ENCODE results near the gene AGAP1.

The AGAP1 gene

GRCh38 chr2:235834781-235835180, 340.9 kb downstream of the AGAP1 start:
- DNase-seq = no peak

- no peak for DNase-seq
Measured at GRCh38 chr2:235835810-235836209, 342.0 kb downstream of the AGAP1 start.

DNA sequence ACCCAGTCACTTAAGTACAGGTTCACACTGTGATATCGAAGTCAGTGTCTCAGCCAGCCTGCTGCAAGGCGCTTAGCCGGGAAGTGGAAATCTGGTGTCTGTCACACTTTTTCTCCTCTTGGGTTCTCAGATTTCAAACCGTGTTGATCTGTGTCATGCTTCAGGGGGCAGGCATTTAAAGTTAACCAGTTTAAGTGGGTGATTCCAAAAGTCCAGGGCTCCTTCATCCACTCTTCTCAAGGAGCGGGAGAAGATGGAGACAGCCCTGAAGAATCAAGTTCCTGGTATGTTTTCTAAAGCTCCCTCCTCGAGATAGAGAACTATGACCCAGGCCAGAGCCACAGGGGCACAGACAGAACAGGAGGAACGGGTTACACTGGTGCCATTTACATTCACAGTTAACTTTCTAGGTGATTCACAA, 342.7 kb downstream of the AGAP1 start:
- DNase-seq = no peak

DNA sequence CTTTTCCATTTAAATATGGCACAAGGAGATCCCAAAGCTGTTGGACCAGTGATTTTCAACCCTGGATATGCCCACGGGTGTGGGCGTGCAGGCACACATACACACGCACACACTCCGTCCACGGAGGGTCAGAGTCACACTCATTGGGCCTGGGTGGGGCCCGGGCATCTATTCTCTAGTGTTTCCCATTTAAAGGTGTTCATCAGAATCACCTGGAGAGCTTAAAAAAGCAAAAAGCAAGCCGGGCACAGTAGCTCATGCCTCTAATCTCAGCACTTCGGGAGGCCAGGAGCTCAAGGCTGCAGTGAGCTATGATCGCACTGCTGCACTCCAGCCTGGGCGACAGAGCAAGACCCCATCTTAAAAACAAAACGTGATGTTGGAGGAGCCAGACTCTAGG, 345.4 kb downstream of the AGAP1 start:
- no peak for DNase-seq

DNA sequence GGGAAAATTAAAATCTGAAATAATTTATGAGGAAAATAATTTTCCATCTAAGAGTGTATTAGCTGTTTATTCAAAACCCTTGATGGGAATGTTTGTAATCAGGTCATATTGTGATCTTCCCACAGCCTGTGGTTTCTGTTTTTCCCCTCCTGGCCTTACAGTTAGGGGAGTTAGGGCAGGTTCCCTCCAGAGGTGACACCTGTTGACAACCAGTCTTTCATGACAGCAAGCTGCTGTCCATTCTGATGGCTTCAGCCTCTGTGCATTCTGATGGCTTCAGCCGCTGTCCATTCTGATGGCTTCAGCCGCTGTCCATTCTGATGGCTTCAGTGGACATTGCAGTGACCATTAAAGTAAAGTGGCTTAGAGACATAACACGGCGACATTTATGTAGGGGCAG, 346.1 kb downstream of the AGAP1 start:
- no peak for DNase-seq

DNA sequence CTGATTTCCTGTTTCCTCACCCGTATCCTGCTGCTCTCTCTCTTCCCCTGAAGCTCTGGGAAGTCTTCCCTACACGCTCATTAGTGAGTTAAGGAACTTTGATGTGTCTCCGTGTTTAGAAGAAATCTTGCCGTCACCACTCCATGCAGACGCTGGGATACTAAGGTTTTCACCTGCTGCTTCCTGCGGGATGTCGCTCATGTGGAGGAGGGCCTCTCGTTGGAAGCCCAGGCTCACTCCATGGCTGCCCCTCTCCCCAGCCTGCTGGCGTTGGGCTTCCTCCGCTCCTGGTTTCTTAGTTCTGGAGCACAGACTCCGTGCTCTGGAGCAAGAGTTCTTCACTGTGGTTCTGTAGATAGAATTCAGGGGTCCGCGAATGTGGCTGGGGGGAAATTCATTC, 348.0 kb downstream of the AGAP1 start:
- no peak for DNase-seq

DNA sequence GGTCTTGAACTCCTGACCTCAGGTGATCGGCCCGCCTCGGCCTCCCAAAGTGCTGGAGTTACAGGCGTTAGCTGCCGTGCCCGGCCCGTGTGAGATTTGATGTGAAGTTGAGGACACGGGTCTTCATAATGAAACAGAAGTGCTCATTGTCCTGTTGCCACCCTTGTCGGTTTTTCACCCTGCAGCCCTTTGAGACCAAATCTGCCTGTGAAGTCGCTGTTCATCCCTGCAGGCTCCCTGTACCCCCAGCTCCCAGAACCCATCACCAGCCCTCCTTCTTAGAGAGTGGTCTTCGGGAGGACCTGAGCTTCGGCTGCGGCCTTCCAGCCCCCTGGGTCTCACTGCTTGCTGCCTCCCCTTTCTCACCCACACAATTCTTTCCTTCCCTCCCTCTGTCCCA, 349.1 kb downstream of the AGAP1 start:
- DNase-seq = no peak

DNA sequence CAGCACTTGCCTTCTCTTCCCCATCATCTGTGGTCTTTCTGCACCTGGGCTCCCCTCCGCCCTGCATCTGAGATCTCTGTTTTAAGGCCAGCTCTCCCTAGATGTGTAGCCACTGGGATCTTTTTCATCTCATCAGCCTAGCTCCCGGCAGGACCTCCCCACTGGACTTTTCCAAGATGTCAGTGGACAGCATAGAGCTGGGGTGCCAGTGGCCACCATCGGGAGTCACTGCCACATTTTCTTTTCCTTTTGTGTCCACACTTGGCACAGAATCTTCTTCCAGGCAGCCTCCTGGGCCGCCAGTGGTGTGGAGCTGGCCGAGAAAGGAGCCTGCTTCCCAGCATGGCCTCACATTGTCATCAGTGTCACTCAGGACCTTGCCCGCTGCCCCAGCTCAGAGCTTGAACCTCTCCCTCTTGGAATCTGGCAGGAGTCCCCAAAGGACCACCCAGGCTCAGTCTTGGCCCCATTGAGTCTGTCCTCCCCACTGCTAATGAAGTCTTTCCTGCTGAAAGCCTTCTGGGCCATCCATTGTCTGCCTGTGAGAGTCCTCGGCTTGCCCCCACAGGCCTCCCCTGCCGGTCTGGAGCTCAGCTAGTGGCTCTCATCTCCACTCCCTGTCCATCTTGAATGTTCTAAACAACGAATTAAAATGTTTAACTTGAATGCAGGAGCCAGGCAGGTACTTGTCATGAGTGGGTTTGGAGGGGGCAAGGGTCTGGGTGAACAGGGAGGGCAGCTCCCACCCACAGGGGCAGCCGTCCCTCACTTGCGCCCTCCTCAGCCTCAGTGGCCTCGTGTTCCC, 349.9 kb downstream of the AGAP1 start:
- no peak for DNase-seq

- no peak for DNase-seq
Measured at GRCh38 chr2:235844561-235844960, 350.7 kb downstream of the AGAP1 start.

DNA sequence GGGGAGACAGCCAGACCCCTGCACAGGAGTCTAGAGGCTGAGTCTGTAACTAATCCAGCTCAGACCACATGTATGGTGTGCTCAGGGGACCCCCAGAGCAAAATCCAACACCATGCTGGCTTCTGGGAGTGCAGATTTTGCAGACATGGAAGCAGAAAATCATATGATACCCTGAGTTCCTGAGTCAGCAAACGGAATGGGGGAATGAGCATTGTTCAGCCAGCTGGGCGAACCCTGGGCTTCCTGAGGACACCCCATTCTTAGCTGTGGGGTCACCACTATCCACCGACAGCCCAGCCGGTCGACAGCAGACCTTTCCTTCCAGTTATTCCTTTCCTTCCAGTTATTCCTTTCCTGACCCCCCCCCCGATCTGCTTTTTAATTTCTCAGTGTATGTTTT, 351.4 kb downstream of the AGAP1 start:
- no peak for DNase-seq

DNA sequence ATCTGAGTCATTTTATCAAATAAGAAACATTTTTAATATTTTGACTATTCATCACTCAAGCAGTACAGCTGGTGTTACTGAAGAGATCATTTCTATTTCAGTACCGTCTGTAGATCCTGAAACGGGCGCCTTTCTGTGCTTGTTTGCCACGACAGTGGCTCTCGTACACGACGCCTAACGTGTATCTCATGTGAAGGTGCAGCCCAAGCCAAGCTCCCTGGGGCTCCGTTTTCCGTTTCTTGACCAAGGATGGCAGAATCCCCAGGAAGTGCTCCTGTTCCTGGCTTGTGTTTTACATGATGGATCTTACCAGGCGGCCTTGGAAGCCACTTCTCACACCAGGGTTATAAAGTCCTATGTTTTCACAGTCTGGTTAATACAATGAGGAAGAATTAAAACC, 353.7 kb downstream of the AGAP1 start:
- no peak for DNase-seq

DNA sequence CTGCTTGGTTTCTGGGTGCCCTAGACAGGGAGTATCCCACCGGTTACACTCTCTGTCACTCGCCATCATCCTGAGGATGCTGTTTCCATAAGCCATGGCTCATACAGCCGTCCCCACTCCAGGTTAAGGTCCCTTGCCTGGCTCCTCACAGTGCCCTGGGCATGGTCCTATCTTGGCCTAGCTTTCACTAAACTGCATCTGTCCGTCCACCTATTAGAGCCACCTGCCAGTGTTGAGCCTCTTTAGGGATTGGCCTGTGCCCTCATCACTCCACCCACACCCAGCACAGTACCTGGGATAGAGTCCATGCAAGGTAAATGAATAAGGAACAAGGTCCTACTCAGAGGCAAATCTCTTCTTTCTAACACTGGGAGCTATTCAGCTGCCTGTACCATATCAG, 354.2 kb downstream of the AGAP1 start:
- no peak for DNase-seq

DNA sequence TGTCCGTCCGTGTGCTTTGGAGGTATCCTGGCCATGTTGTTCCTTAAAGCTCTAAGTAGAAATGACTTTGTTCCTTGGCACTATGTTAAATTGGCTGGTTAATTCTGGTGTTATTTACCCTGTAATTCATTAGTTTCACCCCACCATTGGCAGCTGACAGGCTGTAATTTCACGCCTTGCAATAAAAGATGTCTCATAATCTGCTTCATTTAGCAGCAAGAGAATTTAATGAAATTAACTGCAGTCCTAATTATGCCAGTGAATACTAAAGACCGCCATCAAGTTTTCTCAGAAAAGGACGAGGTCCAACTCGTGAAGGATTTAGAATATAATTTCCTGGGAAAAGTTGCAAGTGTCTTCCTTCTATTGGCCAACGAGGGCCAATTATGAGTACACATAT, 355.1 kb downstream of the AGAP1 start:
- DNase-seq = no peak

DNA sequence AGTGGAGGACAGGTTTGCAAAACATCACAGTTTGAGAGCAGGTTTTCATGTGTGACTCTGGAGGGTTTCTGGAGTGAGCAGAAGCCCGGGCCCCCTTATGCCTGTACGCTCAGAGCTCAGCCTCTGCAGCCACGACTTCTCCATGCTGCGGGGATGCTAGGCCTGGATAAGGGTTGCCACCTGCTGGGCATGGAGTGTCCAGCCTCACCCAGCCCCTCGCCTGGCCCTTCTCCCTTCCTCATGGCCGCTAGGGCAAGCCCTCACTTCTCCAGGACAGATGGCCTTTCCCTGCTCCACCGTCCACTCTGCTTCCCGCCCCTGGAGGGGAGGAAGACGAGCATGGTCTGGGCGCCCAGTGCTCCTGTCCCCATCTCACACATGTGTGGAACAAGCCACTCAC, 355.6 kb downstream of the AGAP1 start:
- no peak for DNase-seq

GRCh38 chr2:235850289-235850688, 356.4 kb downstream of the AGAP1 start:
- DNase-seq = no peak

DNA sequence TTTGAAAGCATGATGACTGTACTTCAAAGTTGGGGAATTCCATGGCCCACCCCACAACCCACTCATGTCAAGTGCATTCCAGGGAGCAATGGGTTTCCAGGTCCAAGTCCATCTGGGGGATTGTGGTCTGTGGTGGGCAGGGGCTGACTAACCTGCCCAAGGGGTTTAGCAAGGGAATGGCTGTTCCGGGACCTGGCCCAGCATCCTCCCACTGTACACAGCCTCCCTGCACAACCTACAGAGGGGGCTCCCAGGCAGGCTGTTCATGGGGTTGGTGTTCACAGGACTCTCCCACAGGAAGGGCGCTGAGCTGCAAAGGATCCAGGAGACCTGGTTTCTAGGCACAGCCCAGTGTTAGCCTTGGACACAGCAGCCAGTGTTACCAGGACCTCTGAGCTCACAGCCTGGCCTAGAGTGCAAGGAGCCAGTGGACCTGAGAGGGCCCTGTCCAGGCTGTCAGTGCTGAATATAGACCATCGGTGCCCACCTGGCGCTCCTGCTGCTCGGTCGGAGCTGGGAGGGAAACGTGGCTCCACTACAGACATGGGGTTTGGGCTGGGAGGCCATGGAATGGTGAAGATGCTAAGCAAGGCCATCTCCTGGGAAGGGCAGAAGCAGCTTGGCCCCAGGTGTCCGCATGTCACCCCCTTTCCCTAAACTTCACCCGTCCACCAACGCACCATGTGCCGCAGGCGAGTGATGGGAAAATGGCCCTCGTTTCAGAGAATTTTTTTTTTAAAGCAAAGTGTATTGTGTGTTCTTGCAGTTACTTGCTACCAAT, 357.1 kb downstream of the AGAP1 start:
- DNase-seq = no peak

GRCh38 chr2:235851828-235852525, 358.1 kb downstream of the AGAP1 start:
- no peak for DNase-seq

GRCh38 chr2:235852526-235852920, 358.7 kb downstream of the AGAP1 start:
- DNase-seq = no peak

GRCh38 chr2:235854276-235854675, 360.4 kb downstream of the AGAP1 start:
- no peak for DNase-seq

GRCh38 chr2:235855011-235855410, 361.2 kb downstream of the AGAP1 start:
- no peak for DNase-seq

DNA sequence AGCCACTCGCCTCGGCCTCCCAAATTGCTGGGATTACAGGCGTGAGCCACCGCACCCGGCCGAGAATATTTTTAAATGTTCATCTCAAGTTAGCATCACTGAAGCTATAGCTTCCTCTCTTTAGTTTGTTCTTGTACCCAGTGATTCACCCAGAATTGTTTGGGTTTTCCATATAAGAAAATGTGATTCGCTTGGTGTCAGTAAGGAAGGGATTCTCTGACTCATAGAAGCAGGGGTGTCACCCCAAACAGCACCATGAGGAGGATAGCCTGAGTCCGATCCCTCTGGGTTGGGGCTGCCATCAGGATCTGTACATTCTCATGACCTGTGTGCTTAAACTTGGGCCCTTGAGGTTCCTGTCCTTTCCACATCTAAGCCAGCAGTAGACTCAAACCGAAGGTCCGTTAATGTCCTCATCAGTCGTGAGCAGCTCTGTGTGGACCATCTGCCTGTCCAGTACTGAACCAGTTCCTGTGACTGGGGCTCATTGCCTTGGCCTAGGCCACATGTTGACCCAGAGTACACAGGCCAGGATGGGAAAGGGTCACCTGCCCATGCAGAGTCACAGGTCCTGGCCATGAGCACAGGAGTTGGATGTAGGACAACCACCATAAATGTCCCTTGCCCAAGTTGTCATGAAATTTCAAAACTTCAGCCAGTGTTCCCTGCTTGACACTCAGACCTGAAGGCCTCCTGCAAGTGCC, 362.5 kb downstream of the AGAP1 start:
- DNase-seq = no peak

GRCh38 chr2:235857598-235857997, 363.8 kb downstream of the AGAP1 start:
- DNase-seq = no peak

GRCh38 chr2:235858881-235859280, 365.0 kb downstream of the AGAP1 start:
- DNase-seq = no peak

Measured in stimulated activated CD4-positive, alpha-beta T cell treated with anti-CD3 and anti-CD28 coated beads, Interleukin-12 subunit alpha, Interleukin-12 subunit beta, amount 100 ng/mL, for 4 hours (primary cell).